PC-3 (cell line): ENCODE data around the gene CTBP2. TPM values are rescaled to one million over a fixed set of nuclear protein-coding genes. Genes with fewer than 3 reads are reported as not detected.

Source experiments
- ATAC-seq: fragments of 200-7000 bp; cut with Tn5 transposase; 2 replicates; pipeline ENCODE4 v1.9.1; 2020; ENCODE audit warnings: mild to moderate bottlenecking, moderate library complexity
- BruUV-seq: library from RNA; stranded (reverse); fragments of 400-500 nt; replicated peaks from 2 replicates; lab custom pipeline; 2021; lab: Mats Ljungman, UMichigan
- CTCF ChIA-PET: fragments of 300-600 bp; sonication (Branson Sonifier 250); formaldehyde crosslinking; loops from one replicate; lab custom pipeline; 2022; ENCODE audit warnings: antibody characterized with exemption; lab: Charles Lee
- POLR2A ChIA-PET: fragments of 300-600 bp; sonication (Branson Sonifier 250); formaldehyde crosslinking; loops from one replicate; lab custom pipeline; 2022; ENCODE audit warnings: antibody characterized with exemption; ENCODE audit not compliant: unreplicated experiment; lab: Charles Lee
- DNase-seq: peaks from one replicate; pipeline ENCODE4 v3.0.0-alpha.2; 2015
- H2AFZ ChIP-seq: fragments of 300-600 bp; sonication (generic); 2 replicates; pipeline ENCODE4 v1.6.0; 2016; ENCODE audit warnings: antibody characterized with exemption, low read length
- H3F3A ChIP-seq: fragments of 300-600 bp; sonication (generic); one replicate; pipeline ENCODE4 v1.6.0; 2017; ENCODE audit warnings: antibody characterized with exemption, low read length, control low read depth, mild to moderate bottlenecking; ENCODE audit not compliant: unreplicated experiment
- H3K27ac ChIP-seq: fragments of 300-600 bp; sonication (generic); 2 replicates; pipeline ENCODE4 v1.5.1; 2016; ENCODE audit warnings: mild to moderate bottlenecking, low read length
- H3K27me3 ChIP-seq: fragments of 300-600 bp; sonication (generic); 2 replicates; pipeline ENCODE4 v1.6.1; 2016; ENCODE audit warnings: low read length, mixed read lengths
- H3K36me3 ChIP-seq: fragments of 300-600 bp; sonication (generic); 2 replicates; pipeline ENCODE4 v1.6.1; 2016; ENCODE audit warnings: low read depth, mixed run types, low read length, mixed read lengths
- H3K4me1 ChIP-seq: fragments of 300-600 bp; sonication (generic); 2 replicates; pipeline ENCODE4 v1.5.1; 2016; ENCODE audit warnings: low read length; ENCODE audit not compliant: insufficient read depth
- H3K4me2 ChIP-seq: fragments of 300-600 bp; sonication (generic); 2 replicates; pipeline ENCODE4 v1.6.0; 2016; ENCODE audit warnings: low read length
- H3K4me3 ChIP-seq: fragments of 300-600 bp; sonication (generic); 2 replicates; pipeline ENCODE4 v1.5.1; 2016; ENCODE audit warnings: mild to moderate bottlenecking, low read length, mixed read lengths
- H3K79me2 ChIP-seq: fragments of 300-600 bp; sonication (generic); 2 replicates; pipeline ENCODE4 v1.6.1; 2017; ENCODE audit warnings: low read length, mixed read lengths
- H3K9ac ChIP-seq: fragments of 300-600 bp; sonication (generic); 2 replicates; pipeline ENCODE4 v1.6.0; 2016; ENCODE audit warnings: mild to moderate bottlenecking, low read length
- H3K9me2 ChIP-seq: fragments of 300-600 bp; sonication (generic); replicated peaks from 2 replicates; pipeline ENCODE4 v1.6.1; 2016; ENCODE audit warnings: mixed run types, low read length, mixed read lengths
- H3K9me3 ChIP-seq: fragments of 300-600 bp; sonication (generic); 2 replicates; pipeline ENCODE4 v1.6.1; 2016; ENCODE audit warnings: low read length, mixed read lengths
- H4K20me1 ChIP-seq: fragments of 300-600 bp; sonication (generic); 2 replicates; pipeline ENCODE4 v1.6.1; 2016; ENCODE audit warnings: low read length, mixed read lengths
- EZH2 ChIP-seq: fragments of 300-600 bp; sonication (generic); IDR thresholded peaks from one replicate; pipeline ENCODE4 v1.6.1; 2017; ENCODE audit warnings: antibody characterized with exemption, mild to moderate bottlenecking, low read length; ENCODE audit not compliant: unreplicated experiment
- EZH2phosphoT487 ChIP-seq: fragments of 300-600 bp; sonication (generic); IDR thresholded peaks from 2 replicates; pipeline ENCODE4 v1.6.1; 2018; ENCODE audit warnings: mild to moderate bottlenecking, antibody characterized with exemption, low read length, borderline replicate concordance
- intact Hi-C: fragments of 100-400 bp; cut with micrococcal nuclease; formaldehyde crosslinking; loops from 2 replicates; pipeline ENCODE4 v1.9.0; 2023
- total RNA-seq: library from RNA; depleted of rRNA; stranded (reverse); fragments of >200 nt; gene quantifications from 2 replicates; pipeline ENCODE4 v1.2.3, GENCODE V29; 2014
- TF ChIP-seq, protein P1 (sequence below): fragments of 300-600 bp; sonication (generic); conservative IDR thresholded peaks from 2 replicates; pipeline ENCODE4 v1.5.1; 2017; ENCODE audit warnings: antibody characterized with exemption, low read depth, mild to moderate bottlenecking, low read length

The CTBP2 gene
- total RNA-seq, 1 experiment from 2014 or later = 78.9 TPM

DNA sequence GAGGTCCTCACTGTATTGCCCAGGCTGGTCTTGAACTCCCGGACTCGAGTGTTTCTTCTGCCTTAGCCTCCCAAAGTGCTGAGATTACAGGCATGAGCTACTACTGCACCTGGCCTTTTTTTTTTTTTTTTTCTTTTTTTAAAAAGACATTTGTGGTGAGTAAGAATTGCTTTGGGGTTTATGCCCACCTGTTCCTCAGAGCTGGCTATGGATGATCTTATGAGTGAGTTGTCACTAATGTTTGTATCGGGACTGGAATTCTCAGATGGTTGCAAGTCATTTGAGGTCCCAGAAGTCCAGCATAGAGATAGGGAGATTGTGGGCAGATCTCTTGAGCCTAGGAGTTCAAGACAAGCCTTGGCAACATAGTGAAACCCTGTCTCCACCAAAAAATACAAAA, 183.2 kb downstream of the CTBP2 start:
- ATAC-seq (no peak), DNase-seq (no peak)
- Histone ChIP-seq H3F3A (no peaks in the 10 kb centered on the region), H3K27ac (no peak overlapping the region), H3K4me2 (no peak overlapping the region), H3K27me3 (no peaks in the 10 kb centered on the region), H3K9ac (no peak overlapping the region), H3K9me2 (no peaks in the 10 kb centered on the region), H2AFZ (no peak overlapping the region), H3K36me3 (peaks cover 8% of the 10 kb centered on the region), H4K20me1 (no peaks in the 10 kb centered on the region), H3K4me3 (no peak overlapping the region), H3K4me1 (no peaks in the 10 kb centered on the region), H3K79me2 (0 out of 2 replicates have a peak, but pooled peaks cover 5% of the 10 kb centered on the region), H3K9me3 (no peaks in the 10 kb centered on the region)
- ChIA-PET CTCF (no interaction called here), POLR2A (interaction anchor here (0.7 kb wide), 1 partner anchor 194 kb away, joined by 53 read pairs; no protein-coding TSS in a partner anchor)
- BruUV-seq = no TSS peak
- TF ChIP-seq, protein P1, sequence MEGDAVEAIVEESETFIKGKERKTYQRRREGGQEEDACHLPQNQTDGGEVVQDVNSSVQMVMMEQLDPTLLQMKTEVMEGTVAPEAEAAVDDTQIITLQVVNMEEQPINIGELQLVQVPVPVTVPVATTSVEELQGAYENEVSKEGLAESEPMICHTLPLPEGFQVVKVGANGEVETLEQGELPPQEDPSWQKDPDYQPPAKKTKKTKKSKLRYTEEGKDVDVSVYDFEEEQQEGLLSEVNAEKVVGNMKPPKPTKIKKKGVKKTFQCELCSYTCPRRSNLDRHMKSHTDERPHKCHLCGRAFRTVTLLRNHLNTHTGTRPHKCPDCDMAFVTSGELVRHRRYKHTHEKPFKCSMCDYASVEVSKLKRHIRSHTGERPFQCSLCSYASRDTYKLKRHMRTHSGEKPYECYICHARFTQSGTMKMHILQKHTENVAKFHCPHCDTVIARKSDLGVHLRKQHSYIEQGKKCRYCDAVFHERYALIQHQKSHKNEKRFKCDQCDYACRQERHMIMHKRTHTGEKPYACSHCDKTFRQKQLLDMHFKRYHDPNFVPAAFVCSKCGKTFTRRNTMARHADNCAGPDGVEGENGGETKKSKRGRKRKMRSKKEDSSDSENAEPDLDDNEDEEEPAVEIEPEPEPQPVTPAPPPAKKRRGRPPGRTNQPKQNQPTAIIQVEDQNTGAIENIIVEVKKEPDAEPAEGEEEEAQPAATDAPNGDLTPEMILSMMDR = no peak
- no peak for TF ChIP-seq EZH2
- TF ChIP-seq EZH2phosphoT487 = no peak
- intact Hi-C loops = no loop called here

GRCh38 chr10:124975977-124976514, 184.3 kb downstream of the CTBP2 start:
- H3F3A ChIP-seq = no peaks in the 10 kb centered on the region
- H2AFZ ChIP-seq = no peak overlapping the region
- ATAC-seq = no peak
- ChIA-PET CTCF (no interaction called here), POLR2A (no interaction called here)
- H3K9me3 ChIP-seq = no peaks in the 10 kb centered on the region
- no peak overlapping the region for H3K4me2 ChIP-seq
- BruUV-seq = no TSS peak
- intact Hi-C loops = no loop called here
- H3K4me3 ChIP-seq = no peak overlapping the region
- 0 out of 2 replicates have a peak, but pooled peaks cover 6% of the 10 kb centered on the region for H3K79me2 ChIP-seq
- H3K36me3 ChIP-seq = peaks cover 5% of the 10 kb centered on the region
- H3K27ac ChIP-seq = no peak overlapping the region
- no peaks in the 10 kb centered on the region for H3K27me3 ChIP-seq
- no peaks in the 10 kb centered on the region for H4K20me1 ChIP-seq
- no peak for DNase-seq
- H3K9me2 ChIP-seq = no peaks in the 10 kb centered on the region
- H3K4me1 ChIP-seq = no peaks in the 10 kb centered on the region
- TF ChIP-seq EZH2 (no peak), EZH2phosphoT487 (no peak)
- TF ChIP-seq, protein P1 = no peak
- no peak overlapping the region for H3K9ac ChIP-seq

DNA sequence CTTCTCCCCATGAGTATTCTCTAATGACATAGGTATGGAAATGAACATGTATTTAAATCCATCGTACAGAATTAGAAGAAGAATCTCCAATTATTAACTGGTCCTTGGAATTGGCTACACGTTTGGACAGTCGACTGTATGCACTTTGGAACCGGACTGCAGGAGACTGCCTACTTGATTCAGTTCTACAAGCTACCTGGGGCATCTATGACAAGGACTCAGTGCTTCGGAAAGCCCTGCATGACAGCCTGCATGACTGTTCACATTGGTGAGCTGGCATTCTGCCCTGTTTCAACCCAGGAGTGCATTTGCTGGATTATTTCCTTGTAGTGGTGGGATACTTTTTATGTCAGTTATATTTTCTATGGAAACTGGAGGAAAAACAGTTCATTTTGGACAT, 186.2 kb downstream of the CTBP2 start:
- intact Hi-C loops = no loop called here
- Histone ChIP-seq H3K9me3 (no peaks in the 10 kb centered on the region), H3F3A (no peaks in the 10 kb centered on the region), H3K79me2 (0 out of 2 replicates have a peak, but pooled peaks cover 6% of the 10 kb centered on the region), H3K4me3 (no peak overlapping the region), H4K20me1 (no peaks in the 10 kb centered on the region), H3K27ac (no peak overlapping the region), H3K4me2 (no peak overlapping the region), H2AFZ (no peak overlapping the region), H3K36me3 (peaks cover 5% of the 10 kb centered on the region), H3K9me2 (no peaks in the 10 kb centered on the region), H3K4me1 (no peaks in the 10 kb centered on the region), H3K27me3 (no peaks in the 10 kb centered on the region), H3K9ac (no peak overlapping the region)
- no peak for TF ChIP-seq EZH2
- TF ChIP-seq EZH2phosphoT487 = no peak
- TF ChIP-seq, protein P1 = no peak
- ATAC-seq = no peak
- ChIA-PET POLR2A (no interaction called here), CTCF (no interaction called here)
- no peak for DNase-seq
- no TSS peak for BruUV-seq
